NCI-H460 (cell line): Measurements from ENCODE around the gene OR2G2. TPM values are rescaled to one million over a fixed set of nuclear protein-coding genes. Genes with fewer than 3 reads are reported as not detected.

Experiments
- DNase-seq: peaks from one replicate; pipeline ENCODE4 v3.0.0-alpha.2; 2016; ENCODE audit warnings: low read depth; ENCODE audit errors: extremely low read depth
- polyA plus RNA-seq: library from polyadenylated mRNA; depleted of rRNA; stranded (reverse); fragments of >200 nt; gene quantifications from 2 replicates; pipeline ENCODE4 v1.2.3, GENCODE V29; 2014; cell fraction: nucleus; rRNA removed
- total RNA-seq: library from RNA; depleted of rRNA; stranded (reverse); fragments of >200 nt; shearing (Covaris generic); gene quantifications from 2 replicates; pipeline ENCODE4 v1.2.3, GENCODE V29; 2014; rRNA removed

OR2G2 gene
- not detected in 2 replicates for total RNA-seq
- polyA plus RNA-seq: not detected in 2 replicates

GRCh38 chr1:247588060-247588459, at the start of gene OR2G2:
Gene OR2G2 (plus strand): TSS chr1:247588360. CDS start chr1:247588360, 0 bp downstream.
- DNase-seq: no peak

- DNase-seq: no peak
These were observed 49.6 kb upstream of the OR2G2 start for GRCh38 chr1:247538561-247538960.

GRCh38 chr1:247539215-247539614, 48.9 kb upstream of the OR2G2 start:
- DNase-seq: no peak

GRCh38 chr1:247540581-247540980, 47.6 kb upstream of the OR2G2 start:
- DNase-seq: no peak

- DNase-seq: no peak
These were observed 45.3 kb upstream of the OR2G2 start for GRCh38 chr1:247542811-247543210.

- DNase-seq: no peak
These were observed 40.1 kb upstream of the OR2G2 start for GRCh38 chr1:247548092-247548491.

GRCh38 chr1:247548769-247549182, 39.4 kb upstream of the OR2G2 start, which contains the start of gene GCSAML:
Gene GCSAML (plus strand): TSS chr1:247549134. CDS start chr1:247549192, 58 bp downstream.
- DNase-seq: no peak

- no peak for DNase-seq
These were observed 36.4 kb upstream of the OR2G2 start for GRCh38 chr1:247551721-247552120.

GRCh38 chr1:247552231-247552630, 35.9 kb upstream of the OR2G2 start:
- no peak for DNase-seq

GRCh38 chr1:247557926-247558674, 30.1 kb upstream of the OR2G2 start:
- DNase-seq: no peak

GRCh38 chr1:247561711-247562110, 26.4 kb upstream of the OR2G2 start:
- no peak for DNase-seq

GRCh38 chr1:247562198-247562597, 26.0 kb upstream of the OR2G2 start:
- no peak for DNase-seq

- DNase-seq: no peak
These were observed 13.9 kb upstream of the OR2G2 start for GRCh38 chr1:247574236-247574635.

GRCh38 chr1:247574664-247575063, 13.5 kb upstream of the OR2G2 start:
- DNase-seq: no peak

GRCh38 chr1:247576514-247576913, 11.6 kb upstream of the OR2G2 start:
- DNase-seq: peak; percentile 7

GRCh38 chr1:247578946-247579460, 9.2 kb upstream of the OR2G2 start:
- no peak for DNase-seq

- DNase-seq: no peak
These were observed 17.1 kb downstream of the OR2G2 start, which contains the start of gene OR2G3 for GRCh38 chr1:247605286-247605685. Gene OR2G3 (plus strand): TSS chr1:247605586. CDS start chr1:247605586, 0 bp downstream.

- no peak for DNase-seq
These were observed 25.2 kb downstream of the OR2G2 start for GRCh38 chr1:247613405-247613804.

- no peak for DNase-seq
These were observed 26.5 kb downstream of the OR2G2 start for GRCh38 chr1:247614625-247615024.

GRCh38 chr1:247627951-247628350, 39.8 kb downstream of the OR2G2 start:
- DNase-seq: no peak

- DNase-seq: no peak
These were observed 49.9 kb downstream of the OR2G2 start for GRCh38 chr1:247638011-247638410.

GRCh38 chr1:247638781-247639180, 50.6 kb downstream of the OR2G2 start:
- no peak for DNase-seq
